Spleen (tissue), 7 donors: ENCODE measurements around the gene ANKRD31.

Experiments
- POLR2A ChIP-seq, 3 donors: fragments of 450-650 bp; IDR thresholded peaks; one replicate each; pipeline ENCODE4 v1.5.1; 2017; ENCODE audit warnings: antibody characterized with exemption in 3 of 3, mild to moderate bottlenecking in 1 of 3
- POLR2AphosphoS5 ChIP-seq, 3 donors: sonication (generic); formaldehyde crosslinking; IDR thresholded peaks; one replicate each; pipeline ENCODE4 v1.5.1; 2017; ENCODE audit warnings: antibody characterized with exemption in 3 of 3
- TF ChIP-seq, protein P1 (sequence below), 11 experiments: fragments of 200-600 bp in 7 of 11; fragments of 450-650 bp in 4 of 11; sonication (generic) in 4 of 11; IDR thresholded peaks in 8 of 11; conservative IDR thresholded peaks in 3 of 11; 1 replicate in 7 of 11; 2 replicates in 4 of 11; pipeline versions ENCODE4 v1.4.0 to v1.8.0; 2016 to 2021; ENCODE audit warnings: antibody characterized with exemption in 11 of 11, inconsistent platforms in 4 of 11, mild to moderate bottlenecking in 1 of 11
- donor health status: DM: no; HTN: no; CAD: no; lungs with moderate emphysema.
- donor health status: DM: no; HTN: no; CAD: no.
- donor health status: DM: no; HTN: no; CAD: no.

- TF ChIP-seq, protein P1, sequence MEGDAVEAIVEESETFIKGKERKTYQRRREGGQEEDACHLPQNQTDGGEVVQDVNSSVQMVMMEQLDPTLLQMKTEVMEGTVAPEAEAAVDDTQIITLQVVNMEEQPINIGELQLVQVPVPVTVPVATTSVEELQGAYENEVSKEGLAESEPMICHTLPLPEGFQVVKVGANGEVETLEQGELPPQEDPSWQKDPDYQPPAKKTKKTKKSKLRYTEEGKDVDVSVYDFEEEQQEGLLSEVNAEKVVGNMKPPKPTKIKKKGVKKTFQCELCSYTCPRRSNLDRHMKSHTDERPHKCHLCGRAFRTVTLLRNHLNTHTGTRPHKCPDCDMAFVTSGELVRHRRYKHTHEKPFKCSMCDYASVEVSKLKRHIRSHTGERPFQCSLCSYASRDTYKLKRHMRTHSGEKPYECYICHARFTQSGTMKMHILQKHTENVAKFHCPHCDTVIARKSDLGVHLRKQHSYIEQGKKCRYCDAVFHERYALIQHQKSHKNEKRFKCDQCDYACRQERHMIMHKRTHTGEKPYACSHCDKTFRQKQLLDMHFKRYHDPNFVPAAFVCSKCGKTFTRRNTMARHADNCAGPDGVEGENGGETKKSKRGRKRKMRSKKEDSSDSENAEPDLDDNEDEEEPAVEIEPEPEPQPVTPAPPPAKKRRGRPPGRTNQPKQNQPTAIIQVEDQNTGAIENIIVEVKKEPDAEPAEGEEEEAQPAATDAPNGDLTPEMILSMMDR (IDR thresholded peaks at IDR 0.05 in 8 of 11, conservative IDR thresholded peaks at IDR 0.05 in 3 of 11) = no peak
- TF ChIP-seq POLR2A (IDR thresholded peaks at IDR 0.05) = no peak
- no peak for TF ChIP-seq POLR2AphosphoS5 (IDR thresholded peaks at IDR 0.05)
Measured at GRCh38 chr5:75051217-75051751, 185.4 kb downstream of the ANKRD31 start.
